Measurements from ENCODE around the gene TENT4B. TPM values are rescaled to one million over a fixed set of nuclear protein-coding genes. Genes with fewer than 3 reads are reported as not detected.

The TENT4B gene
- total RNA-seq, 6 donors from 2014 or later = 7.2 to 19.2 (median 10.6) TPM

DNA sequence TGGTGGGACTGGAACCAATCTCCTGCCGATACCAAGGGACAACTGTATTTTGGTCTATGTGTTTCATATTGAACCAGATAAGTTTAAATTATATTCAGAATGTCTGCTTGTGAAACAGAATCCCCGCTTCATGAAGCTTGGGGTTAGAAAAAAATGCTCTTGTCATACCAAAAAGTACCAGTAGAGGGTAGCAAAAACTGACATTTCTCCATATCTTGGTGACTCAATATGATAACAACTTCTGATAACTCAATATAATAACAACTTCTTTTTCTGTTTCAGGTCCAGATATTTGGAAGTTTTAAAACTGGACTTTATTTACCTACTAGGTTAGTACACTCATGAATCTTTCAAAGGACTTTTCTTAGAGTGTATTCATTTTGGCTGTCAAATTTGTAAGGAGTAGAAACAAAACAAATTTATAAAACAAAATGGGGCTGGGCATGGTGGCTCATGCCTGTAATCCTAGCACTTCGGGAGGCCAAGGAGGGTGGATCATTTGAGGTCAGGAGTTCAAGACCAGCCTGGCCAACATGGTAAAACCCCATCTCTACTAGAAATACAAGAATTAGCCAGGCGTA is 60.9 kb downstream of the TENT4B start:
- WGBS, 2 donors = 51 to 55% methylated on average over 4 of the region's 4 CpGs
- Histone ChIP-seq H3K9me3 (no peaks in the 10 kb centered on the region), H3K27me3 (no peaks in the 10 kb centered on the region), H3K36me3 (peaks cover 3 to 62% (median 23%) of the 10 kb centered on the region in 4 donors), H3K4me1 (peaks cover 12 to 19% (median 18%) of the 10 kb centered on the region in 4 donors), H3K4me3 (no peak overlapping the region), H3K27ac (no peak overlapping the region)
- DNase-seq = no peak
- TF ChIP-seq EP300 (IDR thresholded peaks at IDR 0.05) = no peak
- TF ChIP-seq, protein P1, sequence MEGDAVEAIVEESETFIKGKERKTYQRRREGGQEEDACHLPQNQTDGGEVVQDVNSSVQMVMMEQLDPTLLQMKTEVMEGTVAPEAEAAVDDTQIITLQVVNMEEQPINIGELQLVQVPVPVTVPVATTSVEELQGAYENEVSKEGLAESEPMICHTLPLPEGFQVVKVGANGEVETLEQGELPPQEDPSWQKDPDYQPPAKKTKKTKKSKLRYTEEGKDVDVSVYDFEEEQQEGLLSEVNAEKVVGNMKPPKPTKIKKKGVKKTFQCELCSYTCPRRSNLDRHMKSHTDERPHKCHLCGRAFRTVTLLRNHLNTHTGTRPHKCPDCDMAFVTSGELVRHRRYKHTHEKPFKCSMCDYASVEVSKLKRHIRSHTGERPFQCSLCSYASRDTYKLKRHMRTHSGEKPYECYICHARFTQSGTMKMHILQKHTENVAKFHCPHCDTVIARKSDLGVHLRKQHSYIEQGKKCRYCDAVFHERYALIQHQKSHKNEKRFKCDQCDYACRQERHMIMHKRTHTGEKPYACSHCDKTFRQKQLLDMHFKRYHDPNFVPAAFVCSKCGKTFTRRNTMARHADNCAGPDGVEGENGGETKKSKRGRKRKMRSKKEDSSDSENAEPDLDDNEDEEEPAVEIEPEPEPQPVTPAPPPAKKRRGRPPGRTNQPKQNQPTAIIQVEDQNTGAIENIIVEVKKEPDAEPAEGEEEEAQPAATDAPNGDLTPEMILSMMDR (IDR thresholded peaks at IDR 0.05) = peak; percentile 73 to 89 (median 85)
- ATAC-seq (ENCODE audit: low FRiP score in 2 of 2) = peak in 1 of 2 donors; percentile 69

DNA sequence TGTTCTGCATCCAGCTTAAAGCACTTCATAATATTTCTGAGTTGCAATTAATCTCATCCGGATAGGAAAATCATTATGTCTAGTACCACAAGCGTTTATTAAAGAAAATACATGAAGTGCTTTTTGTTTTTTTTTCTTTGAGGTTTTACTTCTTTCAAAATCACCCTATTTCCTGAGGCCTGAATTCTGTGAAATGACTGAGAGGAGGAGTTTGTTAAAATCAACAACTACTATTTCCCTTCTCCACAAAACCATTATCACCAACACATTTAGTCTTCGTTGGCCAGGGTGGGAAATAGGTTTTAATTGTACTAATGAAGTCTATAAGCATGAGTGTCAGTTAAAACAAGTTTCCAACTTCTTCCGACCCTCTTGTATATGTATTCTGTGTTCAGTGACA is 62.6 kb downstream of the TENT4B start:
- peaks cover 3 to 67% (median 29%) of the 10 kb centered on the region in 4 donors for H3K36me3 ChIP-seq
- WGBS, 2 donors = 83 to 85% methylated on average over 4 of the region's 4 CpGs
- DNase-seq = no peak
- H3K27ac ChIP-seq = no peak overlapping the region
- no peaks in the 10 kb centered on the region for H3K9me3 ChIP-seq
- peaks cover 2 to 3% (median 3%) of the 10 kb centered on the region in 4 donors for H3K4me1 ChIP-seq
- no peak overlapping the region for H3K4me3 ChIP-seq
- no peaks in the 10 kb centered on the region for H3K27me3 ChIP-seq
- ATAC-seq (ENCODE audit: low FRiP score in 2 of 2) = no peak
- TF ChIP-seq POLR2A (IDR thresholded peaks at IDR 0.05) (no peak), EP300 (IDR thresholded peaks at IDR 0.05) (no peak), POLR2AphosphoS5 (IDR thresholded peaks at IDR 0.05) (no peak)
- TF ChIP-seq, protein P1 (IDR thresholded peaks at IDR 0.05) = no peak

DNA sequence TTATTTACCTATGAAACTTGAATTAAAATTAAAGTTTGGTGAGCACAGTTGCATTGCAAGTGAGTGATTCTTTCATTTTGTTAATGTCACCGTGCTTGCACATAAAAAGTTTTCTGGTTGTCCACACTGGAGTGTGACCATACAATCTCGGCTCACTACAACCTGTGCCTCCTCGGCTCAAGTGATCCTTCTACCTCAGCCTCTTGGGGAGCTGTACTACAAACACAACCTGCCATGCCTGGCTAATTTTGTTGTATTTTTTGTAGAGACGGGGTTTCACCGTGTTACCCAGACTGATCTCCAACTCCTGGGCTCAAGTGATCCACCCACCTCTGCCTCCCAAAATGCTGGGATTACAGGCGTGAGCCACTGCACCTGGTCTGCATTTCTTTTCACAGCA is 63.1 kb downstream of the TENT4B start:
- DNase-seq (no peak), ATAC-seq (ENCODE audit: low FRiP score in 2 of 2) (no peak)
- no peak overlapping the region for H3K27ac ChIP-seq
- H3K27me3 ChIP-seq = no peaks in the 10 kb centered on the region
- no peak for TF ChIP-seq POLR2AphosphoS5 (IDR thresholded peaks at IDR 0.05)
- peaks cover 3 to 70% (median 29%) of the 10 kb centered on the region in 4 donors for H3K36me3 ChIP-seq
- 87 to 93% methylated on average over 6 of the region's 6 CpGs for WGBS, 2 donors
- no peaks in the 10 kb centered on the region for H3K4me1 ChIP-seq
- H3K4me3 ChIP-seq = no peak overlapping the region
- no peaks in the 10 kb centered on the region for H3K9me3 ChIP-seq

DNA sequence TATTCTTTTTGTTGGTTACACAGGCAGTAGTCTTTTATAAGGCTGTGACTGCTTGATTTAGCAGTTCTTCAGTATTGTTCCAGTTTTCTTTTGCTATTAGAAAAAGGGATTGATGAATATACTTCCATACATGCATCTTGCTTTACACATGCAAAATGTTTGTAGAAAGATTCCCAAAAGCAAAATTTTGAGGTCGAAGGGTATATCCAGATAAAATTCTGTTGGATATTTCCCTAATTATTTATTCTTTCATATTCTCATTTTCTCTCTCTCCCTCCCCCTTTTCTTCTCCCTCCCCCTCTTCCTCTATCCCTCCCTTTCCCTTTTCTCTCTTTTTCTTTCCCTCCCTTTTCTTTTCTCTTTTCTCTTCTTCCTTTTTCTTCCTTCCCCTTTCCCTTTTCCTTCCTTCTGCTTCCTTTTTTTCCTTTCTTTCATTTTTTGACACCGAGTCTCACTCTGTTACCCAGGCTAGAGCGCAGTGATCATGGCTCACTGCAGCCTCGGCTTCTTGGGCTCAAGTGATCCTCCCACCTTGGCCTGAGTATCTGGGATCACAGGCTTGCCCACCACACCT is 66.4 kb downstream of the TENT4B start:
- DNase-seq = no peak
- TF ChIP-seq POLR2A (IDR thresholded peaks at IDR 0.05) = no peak
- TF ChIP-seq, protein P1 (IDR thresholded peaks at IDR 0.05) = no peak
- no peak for TF ChIP-seq EP300 (IDR thresholded peaks at IDR 0.05)
- H3K4me1 ChIP-seq = no peaks in the 10 kb centered on the region
- no peak for ATAC-seq (ENCODE audit: low FRiP score in 2 of 2)
- WGBS, 2 donors = 95 to 99% methylated on average over 4 of the region's 4 CpGs
- H3K27ac ChIP-seq = no peak overlapping the region
- no peak overlapping the region for H3K4me3 ChIP-seq
- H3K36me3 ChIP-seq = peaks cover 3 to 66% (median 28%) of the 10 kb centered on the region in 4 donors
- H3K27me3 ChIP-seq = no peaks in the 10 kb centered on the region
- no peaks in the 10 kb centered on the region for H3K9me3 ChIP-seq

DNA sequence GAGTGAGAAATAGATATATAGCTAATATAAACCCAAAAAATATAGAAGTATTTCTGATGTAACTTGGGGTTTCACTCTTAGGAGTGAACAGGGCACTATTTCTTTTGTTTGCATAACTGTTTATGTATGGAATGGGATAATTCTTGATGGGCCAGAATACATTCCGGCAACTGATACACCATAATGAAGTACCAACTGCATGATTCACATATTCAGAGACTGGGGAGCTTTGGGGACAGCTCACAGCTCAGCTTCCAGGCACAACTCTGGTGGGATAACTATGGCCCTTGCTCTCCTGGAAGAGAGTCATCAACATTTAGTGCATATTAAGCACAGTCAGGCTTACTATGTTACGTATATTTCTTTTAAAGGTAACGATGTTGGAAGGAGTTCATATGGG is 71.2 kb downstream of the TENT4B start:
- Histone ChIP-seq H3K4me3 (no peak overlapping the region), H3K36me3 (peaks cover 0 to 72% (median 30%) of the 10 kb centered on the region in 4 donors), H3K4me1 (no peaks in the 10 kb centered on the region), H3K9me3 (no peaks in the 10 kb centered on the region), H3K27ac (no peak overlapping the region), H3K27me3 (no peaks in the 10 kb centered on the region)
- no peak for DNase-seq
- ATAC-seq (ENCODE audit: low FRiP score in 2 of 2) = no peak
- TF ChIP-seq, protein P1 (IDR thresholded peaks at IDR 0.05) = no peak
- TF ChIP-seq EP300 (IDR thresholded peaks at IDR 0.05) (no peak), POLR2AphosphoS5 (IDR thresholded peaks at IDR 0.05) (no peak), POLR2A (IDR thresholded peaks at IDR 0.05) (no peak)
- 90 to 92% methylated on average over 3 of the region's 3 CpGs for WGBS, 2 donors

Data from upper lobe of left lung (tissue), 6 donors.